A549 (cell line): ENCODE measurements around the gene AMN. TPM values are rescaled to one million over a fixed set of nuclear protein-coding genes. Genes with fewer than 3 reads are reported as not detected.

Source experiments
- ATAC-seq, 2 experiments: fragments of 200-7000 bp in 1 of 2; fragments of >200 bp in 1 of 2; cut with Nextera tagmentation in 1 of 2; cut with Tn5 transposase in 1 of 2; 3 replicates each; pipeline versions ENCODE4 v1.8.0 to v1.9.1; 2018 to 2020; ENCODE audit warnings: mild to moderate bottlenecking in 1 of 2, moderate library complexity in 1 of 2
- CTCF ChIA-PET: fragments of 300-600 bp; sonication (Branson Sonifier 250); formaldehyde crosslinking; extraction: SDS; loops from one replicate; lab custom pipeline; 2021; ENCODE audit warnings: antibody characterized with exemption, inconsistent platforms; lab: Yijun Ruan, JAX
- POLR2A ChIA-PET: fragments of 350-600 bp; formaldehyde crosslinking; extraction: SDS; loops from one replicate; lab custom pipeline; 2021; ENCODE audit warnings: antibody characterized with exemption, inconsistent platforms; lab: Yijun Ruan, JAX
- DNase-seq, 2 experiments: peaks; one replicate each; pipeline versions ENCODE4 v3.0.0 to v3.0.0-alpha.2; 2011 to 2016; ENCODE audit warnings: low read depth in 1 of 2, low spot score in 1 of 2
- FAIRE-seq: peaks from 2 replicates; lab custom pipeline; 2011; peaks lifted over from hg19 to GRCh38; lab: Jason Lieb, UNC
- H3K27ac ChIP-seq, 2 experiments: fragments of >200 bp; sonication (Bioruptor Twin); formaldehyde crosslinking; 3 replicates each; pipeline ENCODE4 v1.5.1; 2016 to 2017
- H3K4me1 ChIP-seq: fragments of >200 bp; sonication (Bioruptor Twin); formaldehyde crosslinking; 3 replicates; pipeline ENCODE4 v1.6.1; 2016
- H3K4me2 ChIP-seq: fragments of >200 bp; sonication (Bioruptor Twin); formaldehyde crosslinking; 3 replicates; pipeline ENCODE4 v1.6.1; 2016
- H3K4me3 ChIP-seq: fragments of >200 bp; sonication (Bioruptor Twin); formaldehyde crosslinking; 3 replicates; pipeline ENCODE4 v1.5.1; 2016
- H3K9me3 ChIP-seq: fragments of >200 bp; sonication (Bioruptor Twin); formaldehyde crosslinking; 3 replicates; pipeline ENCODE4 v1.6.1; 2016
- BHLHE40 ChIP-seq: IDR thresholded peaks from 2 replicates; pipeline ENCODE4 v1.6.1; 2012; ENCODE audit warnings: low read depth, low read length, inconsistent platforms
- EHF ChIP-seq: fragments of 250-450 bp; sonication (Bioruptor Pico); IDR thresholded peaks from 2 replicates; pipeline ENCODE4 v1.5.0; 2020; ENCODE audit warnings: mild to moderate bottlenecking
- FOXS1 ChIP-seq: fragments of 250-450 bp; sonication (Bioruptor Pico); IDR thresholded peaks from 2 replicates; pipeline ENCODE4 v1.5.0; 2020; ENCODE audit warnings: mild to moderate bottlenecking, moderate library complexity
- MAFK ChIP-seq: fragments of 450-650 bp; IDR thresholded peaks from 2 replicates; pipeline ENCODE4 v1.6.1; 2014; ENCODE audit not compliant: partially characterized antibody
- NPAS2 ChIP-seq: fragments of 250-450 bp; sonication (Bioruptor Pico); IDR thresholded peaks from 2 replicates; pipeline ENCODE4 v1.8.0; 2022; ENCODE audit warnings: mild to moderate bottlenecking, moderate library complexity, borderline replicate concordance
- RARB ChIP-seq: fragments of 250-450 bp; sonication (Bioruptor Pico); IDR thresholded peaks from 2 replicates; pipeline ENCODE4 v1.8.0; 2021; ENCODE audit warnings: mild to moderate bottlenecking, moderate library complexity
- RCOR1 ChIP-seq: fragments of 150-350 bp; IDR thresholded peaks from 2 replicates; pipeline ENCODE4 v1.6.1; 2014; ENCODE audit warnings: antibody characterized with exemption, low read length, low read depth
- SREBF2 ChIP-seq: fragments of 450-650 bp; IDR thresholded peaks from 2 replicates; pipeline ENCODE4 v1.6.1; 2014; ENCODE audit warnings: mild to moderate bottlenecking, moderate library complexity
- TP53 ChIP-seq: fragments of 250-450 bp; sonication (Bioruptor Pico); IDR thresholded peaks from 2 replicates; pipeline ENCODE4 v1.5.0; 2021; ENCODE audit warnings: mild to moderate bottlenecking, moderate library complexity
- ZNF302 ChIP-seq: fragments of 250-450 bp; sonication (Bioruptor Pico); IDR thresholded peaks from 2 replicates; pipeline ENCODE4 v1.9.0; 2021; ENCODE audit warnings: inconsistent platforms, mild to moderate bottlenecking, moderate library complexity
- ZSCAN20 ChIP-seq: fragments of 250-450 bp; sonication (Bioruptor Pico); IDR thresholded peaks from 2 replicates; pipeline ENCODE4 v1.8.0; 2022; ENCODE audit warnings: mild to moderate bottlenecking, moderate library complexity
- WGBS: methylation state at CpG from one replicate; pipeline ENCODE4 v1.1.6; 2017; ENCODE audit errors: missing lambda C conversion rate; 5-methylcytosine and 5-hydroxymethylcytosine counted together
- polyA plus RNA-seq, 4 experiments: library from polyadenylated mRNA; depleted of rRNA in 3 of 4; stranded (reverse); fragments of >200 nt; fragmentation: RNase III in 1 of 4; extraction: RNeasy Plus Mini Kit Qiagen cat#74134 plus additional on column Dnase treatment in 1 of 4; gene quantifications; 2 replicates in 3 of 4; 3 replicates in 1 of 4; pipeline ENCODE4 v1.2.3, GENCODE V29; 2011 to 2017
- TF ChIP-seq, protein P1 (sequence below): fragments of >200 bp; sonication (Bioruptor Twin); formaldehyde crosslinking; IDR thresholded peaks from 3 replicates; pipeline ENCODE4 v1.6.1; 2016
- TF ChIP-seq, protein P2 (sequence below): IDR thresholded peaks from 2 replicates; pipeline ENCODE4 v1.6.1; 2012
- TF ChIP-seq, protein P3 (sequence below): fragments of 250-450 bp; sonication (Bioruptor Pico); IDR thresholded peaks from 2 replicates; pipeline ENCODE4 v1.5.0; 2021; ENCODE audit warnings: mild to moderate bottlenecking, moderate library complexity, borderline replicate concordance
- TF ChIP-seq, protein P4 (sequence below): fragments of >200 bp; sonication (Bioruptor Twin); formaldehyde crosslinking; IDR thresholded peaks from 3 replicates; pipeline ENCODE4 v1.5.1; 2016

AMN gene
- polyA plus RNA-seq, 2 of the 4 experiments (the other 2 are of a cell fraction): 0.25 to 0.58 TPM

DNA sequence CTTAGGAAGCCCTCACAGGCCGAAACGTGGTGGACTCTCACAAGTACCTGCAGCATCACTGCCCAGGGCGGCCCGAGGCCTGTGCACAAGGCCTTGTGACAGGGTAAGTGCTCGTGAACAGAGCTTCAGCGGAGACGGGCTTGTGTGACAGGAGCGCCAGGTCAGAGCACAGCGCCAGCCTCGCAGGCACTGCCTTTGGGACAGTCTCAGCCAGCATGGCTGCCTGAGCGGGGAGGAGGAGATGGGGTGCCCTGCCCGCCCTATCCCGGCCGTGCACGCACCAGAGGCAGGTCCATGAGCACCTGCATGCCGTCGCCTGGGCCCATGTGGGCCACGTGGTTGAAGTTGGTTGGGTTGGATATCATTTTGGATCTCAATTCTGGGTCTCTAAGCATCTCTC is 16.9 kb downstream of the AMN start (continued):
- TF ChIP-seq TP53 (no peak), ZSCAN20 (CRISPR knock-in tag) (no peak), NPAS2 (no peak), BHLHE40 (no peak), RCOR1 (no peak)

DNA sequence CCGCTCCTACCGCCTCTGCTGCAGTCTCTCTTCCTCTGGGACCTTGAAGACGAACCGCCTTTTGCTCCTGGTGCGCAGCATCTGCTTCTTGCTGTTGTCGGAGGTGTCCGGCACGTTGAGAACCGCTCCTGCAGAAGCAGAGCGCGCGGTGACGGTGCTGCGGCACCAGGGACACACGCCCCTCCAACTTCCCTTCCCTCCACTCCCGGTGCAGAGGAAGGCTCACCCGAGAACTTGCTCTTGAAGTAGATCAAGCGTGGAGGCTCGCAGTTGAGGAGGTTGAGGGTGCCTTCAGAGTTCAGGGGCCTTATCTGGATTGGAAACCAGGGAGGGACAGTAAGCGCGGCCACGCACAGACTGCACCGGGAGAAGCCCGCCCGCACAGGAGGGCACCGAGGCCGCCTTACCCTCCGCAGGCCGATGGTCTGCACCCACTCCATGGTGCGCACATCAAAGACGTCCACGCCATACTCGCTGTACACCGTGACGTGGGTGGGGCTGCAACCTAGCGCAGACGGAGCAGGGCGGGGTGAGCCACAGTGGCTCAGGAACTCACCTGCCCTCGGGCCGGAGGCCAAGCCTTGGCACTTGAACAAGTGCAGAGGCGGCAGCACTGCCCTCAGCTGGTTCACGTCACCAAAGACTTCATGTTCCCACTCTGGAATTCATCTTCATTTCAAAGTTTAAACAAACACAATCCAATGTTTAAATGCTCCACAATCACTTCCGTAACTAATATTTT is 17.5 kb downstream of the AMN start:
- ChIA-PET POLR2A (no interaction called here), CTCF (interaction anchor here (1.8 kb wide), 1 partner anchor 246 kb away, joined by 6 read pairs; no protein-coding TSS in a partner anchor)
- FAIRE-seq (no peak), DNase-seq (no peak), ATAC-seq (no peak)
- Histone ChIP-seq H3K27ac (no peak overlapping the region), H3K4me2 (no peak overlapping the region), H3K9me3 (no peaks in the 10 kb centered on the region), H3K4me1 (no peaks in the 10 kb centered on the region), H3K4me3 (no peak overlapping the region)
- no peak for TF ChIP-seq ZSCAN20 (CRISPR knock-in tag)
- TF ChIP-seq, protein P1, sequence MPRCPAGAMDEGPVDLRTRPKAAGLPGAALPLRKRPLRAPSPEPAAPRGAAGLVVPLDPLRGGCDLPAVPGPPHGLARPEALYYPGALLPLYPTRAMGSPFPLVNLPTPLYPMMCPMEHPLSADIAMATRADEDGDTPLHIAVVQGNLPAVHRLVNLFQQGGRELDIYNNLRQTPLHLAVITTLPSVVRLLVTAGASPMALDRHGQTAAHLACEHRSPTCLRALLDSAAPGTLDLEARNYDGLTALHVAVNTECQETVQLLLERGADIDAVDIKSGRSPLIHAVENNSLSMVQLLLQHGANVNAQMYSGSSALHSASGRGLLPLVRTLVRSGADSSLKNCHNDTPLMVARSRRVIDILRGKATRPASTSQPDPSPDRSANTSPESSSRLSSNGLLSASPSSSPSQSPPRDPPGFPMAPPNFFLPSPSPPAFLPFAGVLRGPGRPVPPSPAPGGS: no peak
- WGBS: 96% methylated on average over 38 of the region's 43 CpGs

DNA sequence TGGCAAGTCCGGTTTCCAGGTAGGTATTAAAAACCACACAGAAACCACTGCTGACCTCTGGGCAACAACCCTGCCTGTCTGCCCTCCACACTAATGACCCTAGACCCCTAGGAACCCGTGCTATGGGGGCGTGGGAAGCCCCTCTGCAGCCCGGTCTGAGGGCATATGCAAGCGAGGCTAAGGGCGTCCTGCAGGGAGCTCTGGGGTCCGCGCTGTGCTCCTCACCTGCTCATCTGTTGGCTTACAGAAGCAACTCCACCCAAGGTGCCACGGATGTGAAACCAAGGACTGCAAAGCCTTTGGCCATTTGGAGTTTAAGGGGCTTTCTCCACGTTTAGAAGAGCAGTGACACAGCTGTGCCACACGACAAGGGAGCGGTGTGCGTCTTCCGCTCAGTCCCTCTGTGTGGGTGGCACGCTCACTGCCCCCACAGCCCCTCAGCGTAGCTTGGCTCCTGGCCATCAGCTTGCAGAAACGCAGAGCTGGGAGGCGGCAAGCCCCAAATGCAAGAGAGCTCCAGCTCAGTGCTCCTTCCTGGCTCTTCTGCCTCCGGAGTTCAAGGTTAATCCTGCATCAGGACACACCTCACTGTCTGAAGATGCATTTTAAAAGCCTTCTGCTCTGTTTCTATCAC is 18.4 kb downstream of the AMN start:
- CTCF ChIA-PET: interaction anchor here (1.8 kb wide), 1 partner anchor 247 kb away, joined by 6 read pairs; no protein-coding TSS in a partner anchor
- WGBS: 89% methylated on average over 19 of the region's 19 CpGs
- ATAC-seq: no peak

GRCh38 chr14:102941419-102942011 is 19.1 kb downstream of the AMN start:
- POLR2A ChIA-PET: no interaction called here
- DNase-seq (no peak), ATAC-seq (no peak), FAIRE-seq (no peak)
- no peak overlapping the region for H3K4me2 ChIP-seq
- no peak overlapping the region for H3K4me3 ChIP-seq
- CTCF ChIA-PET: interaction anchor here (1.8 kb wide), 1 partner anchor 247 kb away, joined by 6 read pairs; no protein-coding TSS in a partner anchor
- no peaks in the 10 kb centered on the region for H3K4me1 ChIP-seq
- TF ChIP-seq RARB (CRISPR knock-in tag) (no peak), EHF (CRISPR knock-in tag) (no peak), ZNF302 (CRISPR knock-in tag) (no peak), MAFK (peak; percentile 87), ZSCAN20 (CRISPR knock-in tag) (no peak), FOXS1 (CRISPR knock-in tag) (no peak), SREBF2 (no peak)
- TF ChIP-seq, protein P2, sequence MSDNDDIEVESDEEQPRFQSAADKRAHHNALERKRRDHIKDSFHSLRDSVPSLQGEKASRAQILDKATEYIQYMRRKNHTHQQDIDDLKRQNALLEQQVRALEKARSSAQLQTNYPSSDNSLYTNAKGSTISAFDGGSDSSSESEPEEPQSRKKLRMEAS: no peak
- TF ChIP-seq, protein P3, sequence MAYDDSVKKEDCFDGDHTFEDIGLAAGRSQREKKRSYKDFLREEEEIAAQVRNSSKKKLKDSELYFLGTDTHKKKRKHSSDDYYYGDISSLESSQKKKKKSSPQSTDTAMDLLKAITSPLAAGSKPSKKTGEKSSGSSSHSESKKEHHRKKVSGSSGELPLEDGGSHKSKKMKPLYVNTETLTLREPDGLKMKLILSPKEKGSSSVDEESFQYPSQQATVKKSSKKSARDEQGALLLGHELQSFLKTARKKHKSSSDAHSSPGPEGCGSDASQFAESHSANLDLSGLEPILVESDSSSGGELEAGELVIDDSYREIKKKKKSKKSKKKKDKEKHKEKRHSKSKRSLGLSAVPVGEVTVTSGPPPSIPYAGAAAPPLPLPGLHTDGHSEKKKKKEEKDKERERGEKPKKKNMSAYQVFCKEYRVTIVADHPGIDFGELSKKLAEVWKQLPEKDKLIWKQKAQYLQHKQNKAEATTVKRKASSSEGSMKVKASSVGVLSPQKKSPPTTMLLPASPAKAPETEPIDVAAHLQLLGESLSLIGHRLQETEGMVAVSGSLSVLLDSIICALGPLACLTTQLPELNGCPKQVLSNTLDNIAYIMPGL (CRISPR knock-in tag): no peak
- H3K27ac ChIP-seq: no peak overlapping the region
- 90% methylated on average over 10 of the region's 10 CpGs for WGBS
- H3K9me3 ChIP-seq: no peaks in the 10 kb centered on the region

More for the DNA sequence above, 18.4 kb downstream of the AMN start:
- TF ChIP-seq, protein P3 (CRISPR knock-in tag): no peak
- TF ChIP-seq, protein P4, sequence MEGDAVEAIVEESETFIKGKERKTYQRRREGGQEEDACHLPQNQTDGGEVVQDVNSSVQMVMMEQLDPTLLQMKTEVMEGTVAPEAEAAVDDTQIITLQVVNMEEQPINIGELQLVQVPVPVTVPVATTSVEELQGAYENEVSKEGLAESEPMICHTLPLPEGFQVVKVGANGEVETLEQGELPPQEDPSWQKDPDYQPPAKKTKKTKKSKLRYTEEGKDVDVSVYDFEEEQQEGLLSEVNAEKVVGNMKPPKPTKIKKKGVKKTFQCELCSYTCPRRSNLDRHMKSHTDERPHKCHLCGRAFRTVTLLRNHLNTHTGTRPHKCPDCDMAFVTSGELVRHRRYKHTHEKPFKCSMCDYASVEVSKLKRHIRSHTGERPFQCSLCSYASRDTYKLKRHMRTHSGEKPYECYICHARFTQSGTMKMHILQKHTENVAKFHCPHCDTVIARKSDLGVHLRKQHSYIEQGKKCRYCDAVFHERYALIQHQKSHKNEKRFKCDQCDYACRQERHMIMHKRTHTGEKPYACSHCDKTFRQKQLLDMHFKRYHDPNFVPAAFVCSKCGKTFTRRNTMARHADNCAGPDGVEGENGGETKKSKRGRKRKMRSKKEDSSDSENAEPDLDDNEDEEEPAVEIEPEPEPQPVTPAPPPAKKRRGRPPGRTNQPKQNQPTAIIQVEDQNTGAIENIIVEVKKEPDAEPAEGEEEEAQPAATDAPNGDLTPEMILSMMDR: no peak
- no peak overlapping the region for H3K4me3 ChIP-seq
- no peaks in the 10 kb centered on the region for H3K4me1 ChIP-seq
- FAIRE-seq (no peak), DNase-seq (no peak)
- H3K27ac ChIP-seq: no peak overlapping the region
- H3K9me3 ChIP-seq: no peaks in the 10 kb centered on the region
- no peak overlapping the region for H3K4me2 ChIP-seq
- POLR2A ChIA-PET: no interaction called here
